GM21619 (cell line): Measurements from ENCODE around the gene RBM33.
A peak's percentile ranks its signal among the peaks of the same experiment; 100 is the strongest.

Experiments
- ATAC-seq: cut with Tn5 transposase; IDR thresholded peaks from one replicate; pipeline ENCODE4 v1.9.1; 2021; ENCODE audit not compliant: unreplicated experiment

RBM33 gene

GRCh38 chr7:155722118-155722517 is 77.7 kb downstream of the RBM33 start:
- peak; percentile 59 for ATAC-seq

GRCh38 chr7:155722936-155723335 is 78.5 kb downstream of the RBM33 start:
- ATAC-seq = no peak

GRCh38 chr7:155724327-155725005 is 80.0 kb downstream of the RBM33 start:
- peak; percentile 47 for ATAC-seq

DNA sequence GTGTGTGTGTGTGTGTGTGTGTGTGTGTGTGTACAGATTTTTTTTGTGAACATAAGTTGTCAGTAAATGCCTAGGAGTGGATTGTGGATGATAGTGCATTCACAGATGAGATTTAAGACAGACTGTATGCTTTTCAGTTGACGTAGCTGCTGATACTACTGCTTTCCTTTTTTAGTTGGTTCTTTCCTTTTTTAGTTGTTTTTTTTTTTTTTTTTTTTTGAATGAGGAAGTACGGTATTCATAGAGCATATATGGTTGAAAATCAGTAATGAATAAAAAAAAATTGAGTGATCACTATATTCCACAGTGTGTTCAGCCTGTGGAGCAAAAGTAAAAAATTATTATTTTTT is 80.5 kb downstream of the RBM33 start:
- no peak for ATAC-seq

- ATAC-seq = no peak
Observed at GRCh38 chr7:155727616-155728015, 83.2 kb downstream of the RBM33 start.

DNA sequence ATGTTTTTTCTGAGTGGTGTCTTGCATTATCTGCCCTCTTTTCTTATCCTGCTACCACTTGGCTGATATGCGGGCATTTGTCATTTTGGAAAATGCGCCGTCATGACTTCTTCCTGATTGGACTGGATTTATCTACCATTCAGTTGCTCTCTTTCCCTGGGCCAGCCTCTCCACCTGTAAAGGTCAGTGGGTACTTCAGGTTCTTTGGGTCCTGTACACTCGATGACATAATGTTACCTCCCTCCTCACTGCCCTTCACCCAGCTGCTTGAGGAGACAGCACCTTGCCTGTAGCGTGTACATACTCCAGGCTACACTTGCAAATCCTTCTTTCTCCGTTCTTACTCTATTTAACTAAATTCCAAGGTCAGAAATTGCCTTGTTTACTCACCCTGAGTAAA is 83.7 kb downstream of the RBM33 start:
- ATAC-seq = no peak

- no peak for ATAC-seq
Observed at GRCh38 chr7:155729847-155730246, 85.4 kb downstream of the RBM33 start.

DNA sequence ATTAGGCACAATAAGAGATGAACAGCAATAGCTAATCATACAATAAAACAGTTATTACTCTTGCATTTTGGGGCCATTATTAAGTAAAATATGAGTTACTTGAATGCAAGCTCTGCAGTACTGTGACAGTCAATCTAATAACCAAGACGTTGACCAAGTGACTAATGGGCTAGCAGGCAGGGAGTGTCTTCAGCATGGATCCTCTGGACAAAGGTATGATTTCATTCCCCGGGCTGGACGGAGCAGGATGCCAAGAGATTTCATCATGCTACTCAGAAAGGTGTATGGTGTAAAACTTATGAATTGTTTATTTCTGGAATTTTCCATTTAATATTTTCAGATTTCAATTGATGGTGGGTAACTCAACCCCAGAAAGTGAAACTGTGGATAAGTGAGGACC is 86.9 kb downstream of the RBM33 start:
- no peak for ATAC-seq

- no peak for ATAC-seq
Observed at GRCh38 chr7:155731871-155732270, 87.4 kb downstream of the RBM33 start.

DNA sequence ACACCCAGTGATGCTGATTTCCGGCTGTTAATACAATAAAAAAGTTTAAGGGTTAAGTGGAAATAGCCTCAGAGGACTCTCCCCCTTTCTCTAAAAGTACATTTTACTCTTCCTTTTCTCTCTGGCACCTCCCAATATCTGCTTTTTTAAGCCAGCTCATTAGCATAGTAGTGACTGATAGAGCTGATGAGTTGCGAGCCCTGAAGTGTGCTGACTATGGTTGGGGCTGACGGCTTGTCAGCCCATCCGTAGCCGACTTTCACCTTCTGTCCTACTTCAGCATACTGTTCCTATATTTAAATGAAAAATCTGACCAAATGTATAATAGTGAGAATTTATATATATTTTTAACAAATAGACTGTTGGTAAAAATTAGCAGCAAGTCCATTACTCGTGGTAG is 87.8 kb downstream of the RBM33 start:
- ATAC-seq = no peak

- ATAC-seq = no peak
Observed at GRCh38 chr7:155733582-155734444, 89.4 kb downstream of the RBM33 start.

DNA sequence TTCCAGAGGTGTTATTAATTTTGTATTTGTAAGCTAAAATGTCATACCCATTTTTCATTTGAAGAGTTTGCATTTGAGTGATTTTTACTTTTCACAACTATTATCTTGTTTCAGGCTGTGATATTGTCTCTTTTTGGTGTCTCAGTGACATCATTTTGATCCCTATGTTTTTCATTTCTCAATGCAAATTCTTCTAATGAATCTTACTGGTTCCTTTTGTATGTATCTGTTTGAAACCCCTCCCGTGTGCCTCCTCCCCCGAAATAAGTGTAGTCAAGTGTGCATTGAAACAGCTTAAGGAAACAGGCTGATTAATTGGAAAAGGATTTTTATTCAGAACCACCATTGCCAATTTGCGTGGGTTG is 90.0 kb downstream of the RBM33 start:
- no peak for ATAC-seq

DNA sequence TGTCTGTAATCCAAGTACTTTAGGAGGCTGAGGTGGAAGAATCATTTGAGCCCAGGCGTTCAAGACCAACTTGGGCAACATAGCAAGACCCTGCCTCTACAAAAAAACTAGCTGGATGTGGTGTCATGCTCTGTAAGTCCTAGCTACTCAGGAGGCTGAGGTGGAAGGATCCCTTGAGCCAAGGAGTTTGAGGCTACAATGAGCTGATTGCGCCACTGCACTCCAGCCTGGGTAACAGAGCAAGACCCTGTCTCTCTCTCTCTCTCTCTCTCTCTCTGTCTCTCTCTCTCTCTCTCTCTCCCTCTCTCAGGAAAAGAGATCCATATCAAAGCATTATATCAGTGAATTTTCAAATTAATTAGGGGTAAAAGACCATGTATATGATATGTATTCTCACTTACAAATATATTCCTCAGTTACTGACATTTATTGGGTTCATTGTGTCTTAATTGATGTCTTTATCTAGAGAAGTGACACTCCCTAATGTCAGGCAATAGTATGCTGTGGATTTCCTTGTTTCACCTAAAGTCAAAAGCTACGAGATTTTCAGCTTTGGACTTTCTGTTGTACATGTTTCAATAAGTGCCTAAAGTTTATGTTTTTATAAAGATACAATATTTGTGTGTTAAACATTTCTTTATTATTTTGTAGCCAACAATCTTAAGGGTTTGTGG is 91.1 kb downstream of the RBM33 start:
- no peak for ATAC-seq

- ATAC-seq = no peak
Observed at GRCh38 chr7:155737590-155737989, 93.1 kb downstream of the RBM33 start.

DNA sequence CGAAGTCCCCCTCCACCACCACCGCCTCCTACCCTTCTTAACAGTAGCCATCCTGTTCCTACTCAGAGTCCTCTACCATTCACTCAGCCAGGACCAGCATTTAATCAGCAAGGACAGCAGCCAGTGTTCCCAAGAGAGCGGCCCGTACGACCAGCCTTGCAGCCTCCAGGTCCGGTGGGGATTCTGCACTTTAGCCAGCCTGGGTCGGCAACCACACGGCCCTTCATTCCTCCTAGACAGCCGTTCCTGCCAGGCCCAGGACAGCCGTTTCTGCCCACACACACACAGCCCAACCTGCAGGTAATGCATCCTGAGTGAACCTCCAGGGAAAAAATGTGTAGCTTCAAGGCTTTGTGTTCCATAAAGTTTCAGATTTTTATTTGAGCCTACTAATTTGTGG is 93.6 kb downstream of the RBM33 start:
- ATAC-seq = no peak

- ATAC-seq = no peak
Observed at GRCh38 chr7:155738652-155739537, 94.4 kb downstream of the RBM33 start.

GRCh38 chr7:155739538-155740143 is 95.2 kb downstream of the RBM33 start:
- ATAC-seq = no peak

DNA sequence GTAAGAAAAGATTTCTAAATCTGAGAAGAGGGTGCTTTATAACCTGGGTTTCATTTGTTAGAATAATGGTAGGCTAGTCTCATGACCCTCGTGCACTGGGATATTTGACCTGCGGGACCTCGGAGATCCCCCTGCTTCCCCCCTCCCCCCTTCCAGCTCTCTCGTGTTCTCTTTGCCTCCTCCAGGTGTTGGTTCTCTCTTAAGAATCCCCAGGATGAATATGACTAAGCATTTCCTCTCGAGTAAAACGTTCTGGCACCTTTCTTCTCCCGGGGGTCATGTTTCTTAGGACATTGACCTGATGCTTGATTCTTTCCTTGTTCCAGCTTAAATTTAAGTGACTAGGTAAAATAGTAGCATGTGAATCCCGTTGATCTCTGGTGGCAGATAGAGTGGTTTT is 96.6 kb downstream of the RBM33 start:
- ATAC-seq = no peak

DNA sequence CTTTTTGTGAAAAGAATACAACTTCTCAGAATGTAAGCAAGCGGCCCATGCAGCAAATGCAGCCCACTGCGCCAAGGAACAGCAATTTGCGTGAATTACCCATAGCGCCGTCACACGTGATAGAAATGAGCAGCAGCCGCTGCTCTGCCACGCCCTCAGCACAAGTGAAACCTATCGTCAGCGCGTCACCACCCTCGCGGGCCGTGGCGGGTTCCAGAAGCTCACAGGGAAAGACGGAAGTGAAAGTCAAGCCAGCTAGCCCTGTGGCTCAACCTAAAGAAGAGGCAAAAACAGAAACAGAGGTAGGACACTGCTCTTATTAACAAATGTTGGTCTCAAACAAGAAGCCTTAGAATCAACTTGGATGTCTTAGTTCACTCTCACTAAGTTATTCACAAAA is 97.3 kb downstream of the RBM33 start:
- no peak for ATAC-seq

- ATAC-seq = no peak
Observed at GRCh38 chr7:155743177-155743576, 98.7 kb downstream of the RBM33 start.
